MM.1S (cell line): ENCODE data around the gene NUDT15.

Experiments
- DNase-seq: peaks from one replicate; pipeline ENCODE4 v3.0.0-alpha.2; 2015
- H2AFZ ChIP-seq: fragments of 300-600 bp; sonication (generic); 2 replicates; pipeline ENCODE4 v1.6.0; 2016; ENCODE audit warnings: antibody characterized with exemption, low read length
- H3F3A ChIP-seq: fragments of 300-600 bp; sonication (generic); 2 replicates; pipeline ENCODE4 v1.6.1; 2016; ENCODE audit warnings: mild to moderate bottlenecking, antibody characterized with exemption, low read length, moderate library complexity, mixed read lengths; ENCODE audit not compliant: insufficient read depth
- H3K27ac ChIP-seq: fragments of 300-600 bp; sonication (generic); 2 replicates; pipeline ENCODE4 v1.5.1; 2016; ENCODE audit warnings: mild to moderate bottlenecking, low read length
- H3K27me3 ChIP-seq: fragments of 300-600 bp; sonication (generic); replicated peaks from 2 replicates; pipeline ENCODE4 v1.6.0; 2016; ENCODE audit warnings: low read length; ENCODE audit not compliant: insufficient read depth
- H3K36me3 ChIP-seq: fragments of 300-600 bp; sonication (generic); replicated peaks from 2 replicates; pipeline ENCODE4 v1.6.1; 2016; ENCODE audit warnings: mild to moderate bottlenecking, low read length, mixed read lengths; ENCODE audit not compliant: insufficient read depth
- H3K4me1 ChIP-seq: fragments of 300-600 bp; sonication (generic); 2 replicates; pipeline ENCODE4 v1.6.1; 2016; ENCODE audit warnings: low read length, mixed read lengths
- H3K4me2 ChIP-seq: fragments of 300-600 bp; sonication (generic); 2 replicates; pipeline ENCODE4 v1.6.0; 2016; ENCODE audit warnings: low read depth, low read length
- H3K4me3 ChIP-seq: fragments of 300-600 bp; sonication (generic); 2 replicates; pipeline ENCODE4 v1.5.1; 2016; ENCODE audit warnings: low read length, mixed read lengths
- H3K79me2 ChIP-seq: fragments of 300-600 bp; sonication (generic); 2 replicates; pipeline ENCODE4 v1.6.1; 2016; ENCODE audit warnings: mixed run types, low read length, mixed read lengths
- H3K9ac ChIP-seq: fragments of 300-600 bp; sonication (generic); 2 replicates; pipeline ENCODE4 v1.6.1; 2016; ENCODE audit warnings: low read length, mixed read lengths
- H3K9me2 ChIP-seq: fragments of 300-600 bp; sonication (generic); replicated peaks from 2 replicates; pipeline ENCODE4 v1.6.1; 2016; ENCODE audit warnings: mild to moderate bottlenecking, low read length, mixed read lengths; ENCODE audit not compliant: insufficient read depth
- H3K9me3 ChIP-seq: fragments of 300-600 bp; sonication (generic); replicated peaks from 2 replicates; pipeline ENCODE4 v1.6.1; 2016; ENCODE audit warnings: mild to moderate bottlenecking, low read length, mixed read lengths; ENCODE audit not compliant: insufficient read depth
- H4K20me1 ChIP-seq: fragments of 300-600 bp; sonication (generic); 2 replicates; pipeline ENCODE4 v1.6.1; 2016; ENCODE audit warnings: mild to moderate bottlenecking, low read length, moderate library complexity, mixed read lengths; ENCODE audit not compliant: insufficient read depth
- EZH2 ChIP-seq: fragments of 300-600 bp; sonication (generic); optimal IDR thresholded peaks from 2 replicates; pipeline ENCODE3; 2017; ENCODE audit warnings: low read depth, mild to moderate bottlenecking, antibody characterized with exemption, low read length, mixed read lengths
- EZH2phosphoT487 ChIP-seq: fragments of 300-600 bp; sonication (generic); IDR thresholded peaks from 2 replicates; pipeline ENCODE4 v1.6.1; 2018; ENCODE audit warnings: antibody characterized with exemption, low read length
- TF ChIP-seq, protein P1 (sequence below): fragments of 300-600 bp; sonication (generic); IDR thresholded peaks from 2 replicates; pipeline ENCODE4 v1.5.1; 2016; ENCODE audit warnings: antibody characterized with exemption, low read length, mixed read lengths

NUDT15 gene

GRCh38 chr13:48069573-48069972 lies 32.0 kb downstream of the NUDT15 start:
- Histone ChIP-seq H3K9me3 (no peaks in the 10 kb centered on the region), H3K4me1 (no peaks in the 10 kb centered on the region), H3K79me2 (no peaks in the 10 kb centered on the region), H3K9ac (no peak overlapping the region), H4K20me1 (no peaks in the 10 kb centered on the region), H3K4me3 (no peak overlapping the region), H3K4me2 (no peak overlapping the region), H3K9me2 (no peaks in the 10 kb centered on the region), H3K36me3 (no peaks in the 10 kb centered on the region), H3K27me3 (no peaks in the 10 kb centered on the region), H3F3A (no peaks in the 10 kb centered on the region), H3K27ac (no peak overlapping the region), H2AFZ (no peak overlapping the region)
- TF ChIP-seq EZH2 (no peak), EZH2phosphoT487 (no peak)
- TF ChIP-seq, protein P1, sequence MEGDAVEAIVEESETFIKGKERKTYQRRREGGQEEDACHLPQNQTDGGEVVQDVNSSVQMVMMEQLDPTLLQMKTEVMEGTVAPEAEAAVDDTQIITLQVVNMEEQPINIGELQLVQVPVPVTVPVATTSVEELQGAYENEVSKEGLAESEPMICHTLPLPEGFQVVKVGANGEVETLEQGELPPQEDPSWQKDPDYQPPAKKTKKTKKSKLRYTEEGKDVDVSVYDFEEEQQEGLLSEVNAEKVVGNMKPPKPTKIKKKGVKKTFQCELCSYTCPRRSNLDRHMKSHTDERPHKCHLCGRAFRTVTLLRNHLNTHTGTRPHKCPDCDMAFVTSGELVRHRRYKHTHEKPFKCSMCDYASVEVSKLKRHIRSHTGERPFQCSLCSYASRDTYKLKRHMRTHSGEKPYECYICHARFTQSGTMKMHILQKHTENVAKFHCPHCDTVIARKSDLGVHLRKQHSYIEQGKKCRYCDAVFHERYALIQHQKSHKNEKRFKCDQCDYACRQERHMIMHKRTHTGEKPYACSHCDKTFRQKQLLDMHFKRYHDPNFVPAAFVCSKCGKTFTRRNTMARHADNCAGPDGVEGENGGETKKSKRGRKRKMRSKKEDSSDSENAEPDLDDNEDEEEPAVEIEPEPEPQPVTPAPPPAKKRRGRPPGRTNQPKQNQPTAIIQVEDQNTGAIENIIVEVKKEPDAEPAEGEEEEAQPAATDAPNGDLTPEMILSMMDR = no peak
- DNase-seq = no peak

DNA sequence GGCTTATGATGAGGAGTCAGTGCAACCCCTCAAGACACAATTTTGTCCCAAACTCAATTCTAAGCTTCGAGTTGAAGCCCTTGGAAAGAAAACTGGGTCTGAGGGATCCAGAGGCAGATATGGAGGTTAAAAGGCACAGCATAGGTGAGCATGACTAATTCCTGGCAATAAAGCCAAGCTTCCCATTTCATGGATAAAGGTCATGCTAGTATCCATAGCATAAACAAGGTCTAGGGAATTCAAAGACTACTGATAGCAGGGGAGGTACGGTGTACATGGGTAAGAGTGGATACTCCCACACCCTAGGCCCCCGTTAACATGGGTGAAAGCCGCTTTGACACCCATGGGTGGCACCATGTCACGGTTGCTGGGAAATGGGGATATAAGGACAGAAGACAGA lies 33.4 kb downstream of the NUDT15 start:
- no peak overlapping the region for H3K9ac ChIP-seq
- H3K36me3 ChIP-seq = no peaks in the 10 kb centered on the region
- H2AFZ ChIP-seq = no peak overlapping the region
- H3K4me2 ChIP-seq = no peak overlapping the region
- no peak overlapping the region for H3K4me3 ChIP-seq
- DNase-seq = no peak
- H3K9me3 ChIP-seq = no peaks in the 10 kb centered on the region
- no peaks in the 10 kb centered on the region for H3K27me3 ChIP-seq
- no peaks in the 10 kb centered on the region for H3K79me2 ChIP-seq
- no peak for TF ChIP-seq EZH2phosphoT487
- TF ChIP-seq, protein P1 = no peak
- TF ChIP-seq EZH2 = no peak
- no peaks in the 10 kb centered on the region for H3K9me2 ChIP-seq
- H4K20me1 ChIP-seq = no peaks in the 10 kb centered on the region
- H3F3A ChIP-seq = no peaks in the 10 kb centered on the region
- H3K27ac ChIP-seq = no peak overlapping the region
- no peaks in the 10 kb centered on the region for H3K4me1 ChIP-seq

GRCh38 chr13:48072304-48072703 lies 34.8 kb downstream of the NUDT15 start:
- Histone ChIP-seq H3K4me3 (no peak overlapping the region), H3K27ac (no peak overlapping the region)

More at GRCh38 chr13:48072304-48072703, 34.8 kb downstream of the NUDT15 start:
- H2AFZ ChIP-seq = no peak overlapping the region
- H3K4me2 ChIP-seq = no peak overlapping the region
- TF ChIP-seq EZH2phosphoT487 = no peak
- TF ChIP-seq, protein P1 = no peak
- no peak overlapping the region for H3K9ac ChIP-seq
- H3F3A ChIP-seq = no peaks in the 10 kb centered on the region
- no peaks in the 10 kb centered on the region for H4K20me1 ChIP-seq
- no peaks in the 10 kb centered on the region for H3K36me3 ChIP-seq
- no peaks in the 10 kb centered on the region for H3K79me2 ChIP-seq
- no peaks in the 10 kb centered on the region for H3K9me2 ChIP-seq
- no peaks in the 10 kb centered on the region for H3K9me3 ChIP-seq
- DNase-seq = no peak
- H3K27me3 ChIP-seq = no peaks in the 10 kb centered on the region
- no peaks in the 10 kb centered on the region for H3K4me1 ChIP-seq
